GM12878 (cell line): ENCODE data around the gene COBLL1. TPM values are rescaled to one million over a fixed set of nuclear protein-coding genes. Genes with fewer than 3 reads are reported as not detected.

Source experiments
- ATAC-seq: fragments of 200-7000 bp; cut with Tn5 transposase; 3 replicates; pipeline ENCODE4 v1.9.1; 2020; ENCODE audit warnings: mild to moderate bottlenecking, moderate library complexity
- BruUV-seq: library from RNA; stranded (reverse); fragments of 400-500 nt; replicated peaks from 2 replicates; lab custom pipeline; 2021; lab: Mats Ljungman, UMichigan
- CTCF ChIA-PET: fragments of 300-600 bp; sonication (Branson Sonifier 250); formaldehyde crosslinking; extraction: SDS; loops from one replicate; lab custom pipeline; 2021; ENCODE audit warnings: inconsistent platforms; lab: Yijun Ruan, JAX
- POLR2A ChIA-PET: fragments of 350-600 bp; formaldehyde crosslinking; extraction: SDS; loops from one replicate; lab custom pipeline; 2021; ENCODE audit warnings: inconsistent platforms; lab: Charles Lee
- RAD21 ChIA-PET: fragments of 300-600 bp; sonication (Branson Sonifier 250); formaldehyde crosslinking; loops from one replicate; lab custom pipeline; 2023; ENCODE audit warnings: antibody characterized with exemption; ENCODE audit not compliant: unreplicated experiment; lab: Charles Lee
- SMC1A ChIA-PET: fragments of 300-600 bp; sonication (Branson Sonifier 250); formaldehyde crosslinking; loops from one replicate; lab custom pipeline; 2023; ENCODE audit not compliant: unreplicated experiment, uncharacterized antibody; lab: Charles Lee
- DNase-seq: peaks from one replicate; pipeline ENCODE4 v3.0.0-alpha.2; 2011; ENCODE audit warnings: low read depth, low spot score
- FAIRE-seq: peaks from 3 replicates; lab custom pipeline; 2011; peaks lifted over from hg19 to GRCh38; lab: Jason Lieb, UNC
- H2AFZ ChIP-seq: 2 replicates; pipeline ENCODE4 v1.6.0; 2011; ENCODE audit warnings: low read depth, low read length, control low read depth; ENCODE audit not compliant: control insufficient read depth
- H3K27ac ChIP-seq: 2 replicates; pipeline ENCODE4 v1.5.1; 2011; ENCODE audit warnings: control low read depth; ENCODE audit not compliant: control insufficient read depth, insufficient read depth
- H3K27me3 ChIP-seq, 2 experiments: replicated peaks in 1 of 2; 2 replicates each; pipeline versions ENCODE4 v1.6.0 to v1.6.1; 2011; ENCODE audit warnings: low read length in 1 of 2; ENCODE audit not compliant: control insufficient read depth in 2 of 2, insufficient read depth in 2 of 2
- H3K36me3 ChIP-seq, 2 experiments: 2 replicates each; pipeline ENCODE4 v1.5.1; 2011; ENCODE audit warnings: low read length in 1 of 2; ENCODE audit not compliant: control insufficient read depth in 2 of 2, insufficient read depth in 2 of 2
- H3K4me1 ChIP-seq: 2 replicates; pipeline ENCODE4 v1.6.1; 2011; ENCODE audit warnings: mild to moderate bottlenecking, low read length, moderate library complexity, mixed read lengths; ENCODE audit not compliant: control insufficient read depth, insufficient read depth
- H3K4me2 ChIP-seq: 2 replicates; pipeline ENCODE4 v1.6.0; 2011; ENCODE audit warnings: control low read depth; ENCODE audit not compliant: control insufficient read depth, insufficient read depth
- H3K4me3 ChIP-seq: fragments of 200-600 bp; sonication (generic); 2 replicates; pipeline ENCODE4 v1.5.1; 2016
- H3K79me2 ChIP-seq: 2 replicates; pipeline ENCODE4 v1.6.0; 2011; ENCODE audit warnings: low read length; ENCODE audit not compliant: control insufficient read depth, insufficient read depth
- H3K9ac ChIP-seq: 2 replicates; pipeline ENCODE4 v1.8.0; 2011; ENCODE audit warnings: low read length, control low read depth, mixed read lengths; ENCODE audit not compliant: control insufficient read depth, insufficient read depth
- H3K9me3 ChIP-seq: replicated peaks from 3 replicates; pipeline ENCODE4 v1.5.1; 2011; ENCODE audit warnings: mild to moderate bottlenecking, low read length; ENCODE audit not compliant: control insufficient read depth, insufficient read depth
- H4K20me1 ChIP-seq: 2 replicates; pipeline ENCODE4 v1.6.0; 2011; ENCODE audit not compliant: control insufficient read depth, insufficient read depth
- ASH2L ChIP-seq: fragments of 300-600, 200-600 bp; sonication (generic); IDR thresholded peaks from 2 replicates; pipeline ENCODE4 v1.6.1; 2017; ENCODE audit warnings: low read depth, mild to moderate bottlenecking, borderline replicate concordance
- CHD4 ChIP-seq: fragments of 200-600 bp; sonication (generic); IDR thresholded peaks from 2 replicates; pipeline ENCODE4 v1.6.1; 2016; ENCODE audit warnings: mild to moderate bottlenecking
- CREB1 ChIP-seq: IDR thresholded peaks from 2 replicates; pipeline ENCODE4 v1.6.1; 2012; ENCODE audit warnings: low read depth, mild to moderate bottlenecking, inconsistent platforms
- ETV6 ChIP-seq, 2 experiments: fragments of 450-650 bp in 1 of 2; IDR thresholded peaks in 1 of 2; conservative IDR thresholded peaks in 1 of 2; 2 replicates each; pipeline ENCODE4 v1.6.1; 2014; ENCODE audit warnings: antibody characterized with exemption in 1 of 2, borderline replicate concordance in 1 of 2, low read depth in 1 of 2, mild to moderate bottlenecking in 1 of 2, moderate library complexity in 1 of 2
- KDM1A ChIP-seq: fragments of 200-600 bp; sonication (generic); IDR thresholded peaks from 2 replicates; pipeline ENCODE4 v1.6.1; 2016; ENCODE audit warnings: borderline replicate concordance
- MYC ChIP-seq: IDR thresholded peaks from 2 replicates; pipeline ENCODE4 v1.6.1; 2011; ENCODE audit warnings: mild to moderate bottlenecking, low read length, moderate library complexity, inconsistent platforms; ENCODE audit not compliant: insufficient read depth, insufficient replicate concordance, insufficient read length, severe bottlenecking
- NFXL1 ChIP-seq: fragments of 450-650 bp; IDR thresholded peaks from 2 replicates; pipeline ENCODE4 v1.6.1; 2017; ENCODE audit warnings: antibody characterized with exemption, mild to moderate bottlenecking, borderline replicate concordance
- POLR2AphosphoS2 ChIP-seq: IDR thresholded peaks from 2 replicates; pipeline ENCODE4 v1.6.1; 2011; ENCODE audit warnings: low read depth, mild to moderate bottlenecking, low read length, improper control_type of control experiment, moderate library complexity
- RUNX3 ChIP-seq: IDR thresholded peaks from 2 replicates; pipeline ENCODE4 v1.6.1; 2012; ENCODE audit warnings: low read length, inconsistent platforms
- TBL1XR1 ChIP-seq: IDR thresholded peaks from 2 replicates; pipeline ENCODE4 v1.6.1; 2012; ENCODE audit warnings: low read depth, low read length, improper control_type of control experiment
- WRNIP1 ChIP-seq: IDR thresholded peaks from 2 replicates; pipeline ENCODE4 v1.6.1; 2011; ENCODE audit warnings: low read depth, low read length, improper control_type of control experiment, borderline replicate concordance
- ZNF24 ChIP-seq: fragments of 450-650 bp; IDR thresholded peaks from 2 replicates; pipeline ENCODE4 v1.6.1; 2017; ENCODE audit warnings: antibody characterized with exemption, mild to moderate bottlenecking
- WGBS: methylation state at CpG from one replicate; pipeline ENCODE4 v1.1.6; 2016; ENCODE audit warnings: low lambda C conversion rate; ENCODE audit not compliant: insufficient replicate concordance, insufficient coverage; ENCODE audit errors: missing lambda C conversion rate; 5-methylcytosine and 5-hydroxymethylcytosine counted together
- in situ Hi-C: fragments of 300-500 bp; cut with MboI; formaldehyde crosslinking; loops from 9 replicates; pipeline ENCODE4 v1.14.3; 2018; ENCODE audit warnings: mixed read lengths
- intact Hi-C: fragments of 100-400 bp; cut with micrococcal nuclease; formaldehyde crosslinking; loops from one replicate; pipeline ENCODE4 v1.14.2; 2022; ENCODE audit not compliant: unreplicated experiment
- polyA plus RNA-seq, 11 experiments: library from polyadenylated mRNA; depleted of rRNA in 4 of 11; unstranded in 6 of 11; stranded (reverse) in 5 of 11; fragments of >200 nt; fragmentation: Nextera tagmentation in 4 of 11; fragmentation: Illumina TruSeq in 1 of 11; extraction: Ambion mirVana in 4 of 11; extraction: Trizol in 1 of 11; gene quantifications; 1 replicate in 1 of 11; 2 replicates in 10 of 11; pipeline versions ENCODE4 v1.2.1 to v1.2.3, GENCODE V29; 2011 to 2016; ENCODE audit warnings: inconsistent platforms in 2 of 11, missing spikeins in 2 of 11, low read depth in 1 of 11
- total RNA-seq, 4 experiments: library from RNA; depleted of rRNA in 3 of 4; stranded (reverse); fragments of >200 nt in 3 of 4; fragmentation: Illumina TruSeq in 1 of 4; extraction: Trizol in 1 of 4; gene quantifications; 2 replicates each; pipeline versions ENCODE4 v1.2.1 to v1.2.3, GENCODE V29; 2013 to 2021
- TF ChIP-seq, protein P1 (sequence below): fragments of 450-650 bp; formaldehyde crosslinking; IDR thresholded peaks from 2 replicates; pipeline ENCODE4 v1.5.0; 2022; ENCODE audit warnings: mild to moderate bottlenecking, missing genetic modification characterization
- TF ChIP-seq, protein P2 (sequence below): IDR thresholded peaks from 2 replicates; pipeline ENCODE4 v1.6.1; 2012; ENCODE audit warnings: mild to moderate bottlenecking, low read depth, low read length
- TF ChIP-seq, protein P3 (sequence below): fragments of 450-650 bp; conservative IDR thresholded peaks from 2 replicates; pipeline ENCODE4 v1.6.1; 2017; ENCODE audit warnings: mild to moderate bottlenecking, moderate library complexity

The COBLL1 gene
- total and polyA plus RNA-seq, 10 of the 15 experiments (the other 5 are each of a cell fraction or from before 2014, with no cell fraction given): 0.46 TPM; not detected in 9

DNA sequence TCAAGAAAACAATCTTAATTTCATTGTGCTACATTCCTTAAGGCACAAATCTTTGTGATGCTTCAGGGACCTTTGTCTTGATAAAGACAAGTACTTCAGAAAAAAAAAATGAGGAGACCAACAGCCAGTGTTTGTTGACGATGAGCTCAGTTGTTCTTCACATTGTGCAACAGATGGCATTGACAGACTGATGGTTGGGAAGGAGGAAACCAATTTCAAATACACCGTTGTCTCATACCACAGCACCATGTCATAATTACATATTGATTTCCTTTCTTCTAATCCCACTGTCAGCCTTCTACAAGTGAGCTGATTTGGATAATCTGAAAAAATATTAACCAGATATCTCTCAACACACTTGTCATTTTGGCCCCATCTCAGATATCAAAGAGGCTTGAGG, 166.6 kb downstream of the COBLL1 start:
- H3K4me3 ChIP-seq: no peak overlapping the region
- H3K9ac ChIP-seq: no peak overlapping the region
- CTCF ChIA-PET: no interaction called here
- no peak for DNase-seq
- RAD21 ChIA-PET: no interaction called here
- no peaks in the 10 kb centered on the region for H3K79me2 ChIP-seq
- intact Hi-C loops (no loop called here), in situ Hi-C loops (no loop called here)
- no peak overlapping the region for H3K27ac ChIP-seq
- BruUV-seq: no TSS peak
- no peak overlapping the region for H3K4me2 ChIP-seq
- H3K27me3 ChIP-seq: no peaks in the 10 kb centered on the region
- no peak for ATAC-seq
- H2AFZ ChIP-seq: no peak overlapping the region
- whole genome bisulfite sequencing: 23% methylated on average over 2 of the region's 2 CpGs
- SMC1A ChIA-PET: interaction anchor here (0.6 kb wide), 1 partner anchor 1662 kb away, joined by 3 read pairs; no protein-coding TSS in a partner anchor
- no peaks in the 10 kb centered on the region for H3K36me3 ChIP-seq
- no peak for FAIRE-seq
- H3K4me1 ChIP-seq: no peaks in the 10 kb centered on the region
- no peaks in the 10 kb centered on the region for H3K9me3 ChIP-seq
- H4K20me1 ChIP-seq: no peaks in the 10 kb centered on the region
- POLR2A ChIA-PET: no interaction called here
- no peak for TF ChIP-seq KDM1A
- no peak for TF ChIP-seq POLR2AphosphoS2
- TF ChIP-seq ASH2L: no peak
- TF ChIP-seq WRNIP1: no peak
- TF ChIP-seq TBL1XR1: no peak
- TF ChIP-seq, protein P1, sequence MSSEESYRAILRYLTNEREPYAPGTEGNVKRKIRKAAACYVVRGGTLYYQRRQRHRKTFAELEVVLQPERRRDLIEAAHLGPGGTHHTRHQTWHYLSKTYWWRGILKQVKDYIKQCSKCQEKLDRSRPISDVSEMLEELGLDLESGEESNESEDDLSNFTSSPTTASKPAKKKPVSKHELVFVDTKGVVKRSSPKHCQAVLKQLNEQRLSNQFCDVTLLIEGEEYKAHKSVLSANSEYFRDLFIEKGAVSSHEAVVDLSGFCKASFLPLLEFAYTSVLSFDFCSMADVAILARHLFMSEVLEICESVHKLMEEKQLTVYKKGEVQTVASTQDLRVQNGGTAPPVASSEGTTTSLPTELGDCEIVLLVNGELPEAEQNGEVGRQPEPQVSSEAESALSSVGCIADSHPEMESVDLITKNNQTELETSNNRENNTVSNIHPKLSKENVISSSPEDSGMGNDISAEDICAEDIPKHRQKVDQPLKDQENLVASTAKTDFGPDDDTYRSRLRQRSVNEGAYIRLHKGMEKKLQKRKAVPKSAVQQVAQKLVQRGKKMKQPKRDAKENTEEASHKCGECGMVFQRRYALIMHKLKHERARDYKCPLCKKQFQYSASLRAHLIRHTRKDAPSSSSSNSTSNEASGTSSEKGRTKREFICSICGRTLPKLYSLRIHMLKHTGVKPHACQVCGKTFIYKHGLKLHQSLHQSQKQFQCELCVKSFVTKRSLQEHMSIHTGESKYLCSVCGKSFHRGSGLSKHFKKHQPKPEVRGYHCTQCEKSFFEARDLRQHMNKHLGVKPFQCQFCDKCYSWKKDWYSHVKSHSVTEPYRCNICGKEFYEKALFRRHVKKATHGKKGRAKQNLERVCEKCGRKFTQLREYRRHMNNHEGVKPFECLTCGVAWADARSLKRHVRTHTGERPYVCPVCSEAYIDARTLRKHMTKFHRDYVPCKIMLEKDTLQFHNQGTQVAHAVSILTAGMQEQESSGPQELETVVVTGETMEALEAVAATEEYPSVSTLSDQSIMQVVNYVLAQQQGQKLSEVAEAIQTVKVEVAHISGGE: no peak
- no peak for TF ChIP-seq CHD4
- no peak for TF ChIP-seq NFXL1
- TF ChIP-seq CREB1: no peak
- TF ChIP-seq, protein P2, sequence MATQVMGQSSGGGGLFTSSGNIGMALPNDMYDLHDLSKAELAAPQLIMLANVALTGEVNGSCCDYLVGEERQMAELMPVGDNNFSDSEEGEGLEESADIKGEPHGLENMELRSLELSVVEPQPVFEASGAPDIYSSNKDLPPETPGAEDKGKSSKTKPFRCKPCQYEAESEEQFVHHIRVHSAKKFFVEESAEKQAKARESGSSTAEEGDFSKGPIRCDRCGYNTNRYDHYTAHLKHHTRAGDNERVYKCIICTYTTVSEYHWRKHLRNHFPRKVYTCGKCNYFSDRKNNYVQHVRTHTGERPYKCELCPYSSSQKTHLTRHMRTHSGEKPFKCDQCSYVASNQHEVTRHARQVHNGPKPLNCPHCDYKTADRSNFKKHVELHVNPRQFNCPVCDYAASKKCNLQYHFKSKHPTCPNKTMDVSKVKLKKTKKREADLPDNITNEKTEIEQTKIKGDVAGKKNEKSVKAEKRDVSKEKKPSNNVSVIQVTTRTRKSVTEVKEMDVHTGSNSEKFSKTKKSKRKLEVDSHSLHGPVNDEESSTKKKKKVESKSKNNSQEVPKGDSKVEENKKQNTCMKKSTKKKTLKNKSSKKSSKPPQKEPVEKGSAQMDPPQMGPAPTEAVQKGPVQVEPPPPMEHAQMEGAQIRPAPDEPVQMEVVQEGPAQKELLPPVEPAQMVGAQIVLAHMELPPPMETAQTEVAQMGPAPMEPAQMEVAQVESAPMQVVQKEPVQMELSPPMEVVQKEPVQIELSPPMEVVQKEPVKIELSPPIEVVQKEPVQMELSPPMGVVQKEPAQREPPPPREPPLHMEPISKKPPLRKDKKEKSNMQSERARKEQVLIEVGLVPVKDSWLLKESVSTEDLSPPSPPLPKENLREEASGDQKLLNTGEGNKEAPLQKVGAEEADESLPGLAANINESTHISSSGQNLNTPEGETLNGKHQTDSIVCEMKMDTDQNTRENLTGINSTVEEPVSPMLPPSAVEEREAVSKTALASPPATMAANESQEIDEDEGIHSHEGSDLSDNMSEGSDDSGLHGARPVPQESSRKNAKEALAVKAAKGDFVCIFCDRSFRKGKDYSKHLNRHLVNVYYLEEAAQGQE: no peak
- TF ChIP-seq ZNF24: no peak
- TF ChIP-seq ETV6 (conservative IDR thresholded peaks at IDR 0.05 in 1 of 2, IDR thresholded peaks at IDR 0.05 in 1 of 2; ENCODE audit: borderline replicate concordance in 1 of 2, low read depth in 1 of 2): no peak
- no peak for TF ChIP-seq RUNX3
- TF ChIP-seq, protein P3, sequence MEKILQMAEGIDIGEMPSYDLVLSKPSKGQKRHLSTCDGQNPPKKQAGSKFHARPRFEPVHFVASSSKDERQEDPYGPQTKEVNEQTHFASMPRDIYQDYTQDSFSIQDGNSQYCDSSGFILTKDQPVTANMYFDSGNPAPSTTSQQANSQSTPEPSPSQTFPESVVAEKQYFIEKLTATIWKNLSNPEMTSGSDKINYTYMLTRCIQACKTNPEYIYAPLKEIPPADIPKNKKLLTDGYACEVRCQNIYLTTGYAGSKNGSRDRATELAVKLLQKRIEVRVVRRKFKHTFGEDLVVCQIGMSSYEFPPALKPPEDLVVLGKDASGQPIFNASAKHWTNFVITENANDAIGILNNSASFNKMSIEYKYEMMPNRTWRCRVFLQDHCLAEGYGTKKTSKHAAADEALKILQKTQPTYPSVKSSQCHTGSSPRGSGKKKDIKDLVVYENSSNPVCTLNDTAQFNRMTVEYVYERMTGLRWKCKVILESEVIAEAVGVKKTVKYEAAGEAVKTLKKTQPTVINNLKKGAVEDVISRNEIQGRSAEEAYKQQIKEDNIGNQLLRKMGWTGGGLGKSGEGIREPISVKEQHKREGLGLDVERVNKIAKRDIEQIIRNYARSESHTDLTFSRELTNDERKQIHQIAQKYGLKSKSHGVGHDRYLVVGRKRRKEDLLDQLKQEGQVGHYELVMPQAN: no peak
- no peak for TF ChIP-seq MYC
